ENCODE measurements around the gene S100A3.

DNA sequence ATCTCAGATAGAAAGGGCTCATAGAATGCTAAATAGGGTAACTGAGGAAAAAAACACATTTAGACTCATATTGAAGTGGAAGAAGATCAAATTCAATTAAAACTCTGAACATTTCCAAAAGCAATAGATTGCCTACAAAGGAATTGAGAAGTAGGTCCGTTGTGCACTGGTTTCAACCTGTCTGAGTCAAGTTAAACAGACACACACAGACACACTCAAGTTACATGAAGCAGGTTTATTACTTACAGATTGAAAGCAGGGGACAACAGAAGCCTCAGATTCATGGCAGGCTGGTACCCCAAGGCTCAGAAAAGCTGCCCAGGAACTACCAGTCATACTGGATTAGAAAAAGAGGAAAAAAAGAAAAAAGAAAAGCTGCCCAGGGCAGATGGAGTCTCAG is 37.3 kb upstream of the S100A3 start:
- no peak for TF ChIP-seq RFX5 (IDR thresholded peaks at IDR 0.05)
- no peak for TF ChIP-seq EP300 (IDR thresholded peaks at IDR 0.05)
- TF ChIP-seq RAD21 (conservative IDR thresholded peaks at IDR 0.05 in 1 of 2, IDR thresholded peaks at IDR 0.05 in 1 of 2) = no peak
- TF ChIP-seq CTCF (IDR thresholded peaks at IDR 0.05) = no peak
- no peak for TF ChIP-seq POLR2A (IDR thresholded peaks at IDR 0.05; ENCODE audit: low read length)
- TF ChIP-seq SMC3 (IDR thresholded peaks at IDR 0.05) = no peak
- TF ChIP-seq MAZ (IDR thresholded peaks at IDR 0.05; ENCODE audit: borderline replicate concordance, low read depth, low read length) = no peak

All from A549 (cell line).